ENCODE results near the gene RAB22A. TPM values are rescaled to one million over a fixed set of nuclear protein-coding genes. Genes with fewer than 3 reads are reported as not detected.

The RAB22A gene
- total RNA-seq, 1 experiment from 2014 or later: 9.9 TPM

GRCh38 chr20:58325912-58326311, 16.4 kb downstream of the RAB22A start:
- H2AFZ ChIP-seq (ENCODE audit: low read depth, low read length, poor library complexity, severe bottlenecking): no peak overlapping the region
- DNase-seq (ENCODE audit: low read depth, low spot score) (no peak), ATAC-seq (no peak)
- H3K79me2 ChIP-seq (ENCODE audit: insufficient read depth, low read length): peaks cover 81% of the 10 kb centered on the region
- no peaks in the 10 kb centered on the region for H4K20me1 ChIP-seq (ENCODE audit: insufficient read depth)
- no peak overlapping the region for H3K27ac ChIP-seq (ENCODE audit: low read depth, low read length)
- no peak overlapping the region for H3K9ac ChIP-seq (ENCODE audit: low read length)
- no peaks in the 10 kb centered on the region for H3K4me1 ChIP-seq (ENCODE audit: control insufficient read depth in 1 of 2, insufficient read depth in 2 of 2, low read length in 2 of 2)
- ChIA-PET POLR2A (no interaction called here), CTCF (no interaction called here), RAD21 (ENCODE audit: low non-redundant PET in 1 of 2, low total read pairs in 2 of 2, uncharacterized antibody in 2 of 2, unreplicated experiment in 2 of 2) (no interaction called here)
- H3K27me3 ChIP-seq (ENCODE audit: insufficient read depth, low read length): no peaks in the 10 kb centered on the region
- no TSS peak for BruUV-seq (replicated peaks)
- H3K4me2 ChIP-seq (ENCODE audit: low read length): no peak overlapping the region
- H3K4me3 ChIP-seq (replicated peaks in 1 of 2; ENCODE audit: low read depth in 1 of 2, low read length in 2 of 2): no peak overlapping the region
- TF ChIP-seq FOSL1 (IDR thresholded peaks at IDR 0.05; ENCODE audit: low read depth): no peak
- no peak for TF ChIP-seq RAD21 (IDR thresholded peaks at IDR 0.05; ENCODE audit: low read depth)
- TF ChIP-seq, protein P1, sequence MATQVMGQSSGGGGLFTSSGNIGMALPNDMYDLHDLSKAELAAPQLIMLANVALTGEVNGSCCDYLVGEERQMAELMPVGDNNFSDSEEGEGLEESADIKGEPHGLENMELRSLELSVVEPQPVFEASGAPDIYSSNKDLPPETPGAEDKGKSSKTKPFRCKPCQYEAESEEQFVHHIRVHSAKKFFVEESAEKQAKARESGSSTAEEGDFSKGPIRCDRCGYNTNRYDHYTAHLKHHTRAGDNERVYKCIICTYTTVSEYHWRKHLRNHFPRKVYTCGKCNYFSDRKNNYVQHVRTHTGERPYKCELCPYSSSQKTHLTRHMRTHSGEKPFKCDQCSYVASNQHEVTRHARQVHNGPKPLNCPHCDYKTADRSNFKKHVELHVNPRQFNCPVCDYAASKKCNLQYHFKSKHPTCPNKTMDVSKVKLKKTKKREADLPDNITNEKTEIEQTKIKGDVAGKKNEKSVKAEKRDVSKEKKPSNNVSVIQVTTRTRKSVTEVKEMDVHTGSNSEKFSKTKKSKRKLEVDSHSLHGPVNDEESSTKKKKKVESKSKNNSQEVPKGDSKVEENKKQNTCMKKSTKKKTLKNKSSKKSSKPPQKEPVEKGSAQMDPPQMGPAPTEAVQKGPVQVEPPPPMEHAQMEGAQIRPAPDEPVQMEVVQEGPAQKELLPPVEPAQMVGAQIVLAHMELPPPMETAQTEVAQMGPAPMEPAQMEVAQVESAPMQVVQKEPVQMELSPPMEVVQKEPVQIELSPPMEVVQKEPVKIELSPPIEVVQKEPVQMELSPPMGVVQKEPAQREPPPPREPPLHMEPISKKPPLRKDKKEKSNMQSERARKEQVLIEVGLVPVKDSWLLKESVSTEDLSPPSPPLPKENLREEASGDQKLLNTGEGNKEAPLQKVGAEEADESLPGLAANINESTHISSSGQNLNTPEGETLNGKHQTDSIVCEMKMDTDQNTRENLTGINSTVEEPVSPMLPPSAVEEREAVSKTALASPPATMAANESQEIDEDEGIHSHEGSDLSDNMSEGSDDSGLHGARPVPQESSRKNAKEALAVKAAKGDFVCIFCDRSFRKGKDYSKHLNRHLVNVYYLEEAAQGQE (IDR thresholded peaks at IDR 0.05; ENCODE audit: low read depth): no peak
- no peak for TF ChIP-seq YY1 (IDR thresholded peaks at IDR 0.05; ENCODE audit: extremely low read depth, insufficient replicate concordance, low read depth, low read length)
- TF ChIP-seq EZH2phosphoT487 (IDR thresholded peaks at IDR 0.05; ENCODE audit: borderline replicate concordance): no peak
- TF ChIP-seq POLR2AphosphoS5 (IDR thresholded peaks at IDR 0.05; ENCODE audit: low read depth, low read length): no peak
- no peak for TF ChIP-seq SP1 (IDR thresholded peaks at IDR 0.05; ENCODE audit: low read depth)
- TF ChIP-seq ZFX (IDR thresholded peaks at IDR 0.05): no peak
- TF ChIP-seq, protein P2, sequence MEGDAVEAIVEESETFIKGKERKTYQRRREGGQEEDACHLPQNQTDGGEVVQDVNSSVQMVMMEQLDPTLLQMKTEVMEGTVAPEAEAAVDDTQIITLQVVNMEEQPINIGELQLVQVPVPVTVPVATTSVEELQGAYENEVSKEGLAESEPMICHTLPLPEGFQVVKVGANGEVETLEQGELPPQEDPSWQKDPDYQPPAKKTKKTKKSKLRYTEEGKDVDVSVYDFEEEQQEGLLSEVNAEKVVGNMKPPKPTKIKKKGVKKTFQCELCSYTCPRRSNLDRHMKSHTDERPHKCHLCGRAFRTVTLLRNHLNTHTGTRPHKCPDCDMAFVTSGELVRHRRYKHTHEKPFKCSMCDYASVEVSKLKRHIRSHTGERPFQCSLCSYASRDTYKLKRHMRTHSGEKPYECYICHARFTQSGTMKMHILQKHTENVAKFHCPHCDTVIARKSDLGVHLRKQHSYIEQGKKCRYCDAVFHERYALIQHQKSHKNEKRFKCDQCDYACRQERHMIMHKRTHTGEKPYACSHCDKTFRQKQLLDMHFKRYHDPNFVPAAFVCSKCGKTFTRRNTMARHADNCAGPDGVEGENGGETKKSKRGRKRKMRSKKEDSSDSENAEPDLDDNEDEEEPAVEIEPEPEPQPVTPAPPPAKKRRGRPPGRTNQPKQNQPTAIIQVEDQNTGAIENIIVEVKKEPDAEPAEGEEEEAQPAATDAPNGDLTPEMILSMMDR (IDR thresholded peaks at IDR 0.05 in 2 of 3, conservative IDR thresholded peaks at IDR 0.05 in 1 of 3; ENCODE audit: borderline replicate concordance in 1 of 3, insufficient read depth in 1 of 3, low read depth in 2 of 3, low read length in 2 of 3): no peak
- TF ChIP-seq, protein P3, sequence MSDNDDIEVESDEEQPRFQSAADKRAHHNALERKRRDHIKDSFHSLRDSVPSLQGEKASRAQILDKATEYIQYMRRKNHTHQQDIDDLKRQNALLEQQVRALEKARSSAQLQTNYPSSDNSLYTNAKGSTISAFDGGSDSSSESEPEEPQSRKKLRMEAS (IDR thresholded peaks at IDR 0.05): no peak
- no peak for TF ChIP-seq SRF (IDR thresholded peaks at IDR 0.05; ENCODE audit: low read depth)
- no peak for TF ChIP-seq ZNF274 (IDR thresholded peaks at IDR 0.05; ENCODE audit: low read depth, low read length)
- no peak for TF ChIP-seq EGR1 (IDR thresholded peaks at IDR 0.05; ENCODE audit: low read depth)
- TF ChIP-seq EZH2 (IDR thresholded peaks at IDR 0.05): no peak
- TF ChIP-seq POLR2A (IDR thresholded peaks at IDR 0.05; ENCODE audit: borderline replicate concordance, extremely low read depth, insufficient read depth, insufficient read length): no peak
- TF ChIP-seq, protein P4, sequence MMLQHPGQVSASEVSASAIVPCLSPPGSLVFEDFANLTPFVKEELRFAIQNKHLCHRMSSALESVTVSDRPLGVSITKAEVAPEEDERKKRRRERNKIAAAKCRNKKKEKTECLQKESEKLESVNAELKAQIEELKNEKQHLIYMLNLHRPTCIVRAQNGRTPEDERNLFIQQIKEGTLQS (IDR thresholded peaks at IDR 0.05): no peak
- TF ChIP-seq, protein P5, sequence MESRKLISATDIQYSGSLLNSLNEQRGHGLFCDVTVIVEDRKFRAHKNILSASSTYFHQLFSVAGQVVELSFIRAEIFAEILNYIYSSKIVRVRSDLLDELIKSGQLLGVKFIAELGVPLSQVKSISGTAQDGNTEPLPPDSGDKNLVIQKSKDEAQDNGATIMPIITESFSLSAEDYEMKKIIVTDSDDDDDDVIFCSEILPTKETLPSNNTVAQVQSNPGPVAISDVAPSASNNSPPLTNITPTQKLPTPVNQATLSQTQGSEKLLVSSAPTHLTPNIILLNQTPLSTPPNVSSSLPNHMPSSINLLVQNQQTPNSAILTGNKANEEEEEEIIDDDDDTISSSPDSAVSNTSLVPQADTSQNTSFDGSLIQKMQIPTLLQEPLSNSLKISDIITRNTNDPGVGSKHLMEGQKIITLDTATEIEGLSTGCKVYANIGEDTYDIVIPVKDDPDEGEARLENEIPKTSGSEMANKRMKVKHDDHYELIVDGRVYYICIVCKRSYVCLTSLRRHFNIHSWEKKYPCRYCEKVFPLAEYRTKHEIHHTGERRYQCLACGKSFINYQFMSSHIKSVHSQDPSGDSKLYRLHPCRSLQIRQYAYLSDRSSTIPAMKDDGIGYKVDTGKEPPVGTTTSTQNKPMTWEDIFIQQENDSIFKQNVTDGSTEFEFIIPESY (IDR thresholded peaks at IDR 0.05; ENCODE audit: extremely low read depth, insufficient replicate concordance, low read length): no peak
- TF ChIP-seq CBX3 (IDR thresholded peaks at IDR 0.05; ENCODE audit: low read depth): no peak
- intact Hi-C loops (cut with micrococcal nuclease): no loop called here
- H3K9me2 ChIP-seq (ENCODE audit: insufficient read depth): no peaks in the 10 kb centered on the region
- no peaks in the 10 kb centered on the region for H3K36me3 ChIP-seq (ENCODE audit: control insufficient read depth in 1 of 2, insufficient read depth in 2 of 2, low read length in 2 of 2)
- no peaks in the 10 kb centered on the region for H3K9me3 ChIP-seq (ENCODE audit: control insufficient read depth in 1 of 2, insufficient read depth in 1 of 2, low read depth in 1 of 2, low read length in 2 of 2)

Measured in HCT116 (cell line).